HG02973 (cell line): ENCODE data around the gene SPAG8.

Experiments
- ATAC-seq: cut with Tn5 transposase; IDR thresholded peaks from one replicate; pipeline ENCODE4 v1.9.1; 2021; ENCODE audit warnings: moderate library complexity; ENCODE audit not compliant: unreplicated experiment

Gene SPAG8

DNA sequence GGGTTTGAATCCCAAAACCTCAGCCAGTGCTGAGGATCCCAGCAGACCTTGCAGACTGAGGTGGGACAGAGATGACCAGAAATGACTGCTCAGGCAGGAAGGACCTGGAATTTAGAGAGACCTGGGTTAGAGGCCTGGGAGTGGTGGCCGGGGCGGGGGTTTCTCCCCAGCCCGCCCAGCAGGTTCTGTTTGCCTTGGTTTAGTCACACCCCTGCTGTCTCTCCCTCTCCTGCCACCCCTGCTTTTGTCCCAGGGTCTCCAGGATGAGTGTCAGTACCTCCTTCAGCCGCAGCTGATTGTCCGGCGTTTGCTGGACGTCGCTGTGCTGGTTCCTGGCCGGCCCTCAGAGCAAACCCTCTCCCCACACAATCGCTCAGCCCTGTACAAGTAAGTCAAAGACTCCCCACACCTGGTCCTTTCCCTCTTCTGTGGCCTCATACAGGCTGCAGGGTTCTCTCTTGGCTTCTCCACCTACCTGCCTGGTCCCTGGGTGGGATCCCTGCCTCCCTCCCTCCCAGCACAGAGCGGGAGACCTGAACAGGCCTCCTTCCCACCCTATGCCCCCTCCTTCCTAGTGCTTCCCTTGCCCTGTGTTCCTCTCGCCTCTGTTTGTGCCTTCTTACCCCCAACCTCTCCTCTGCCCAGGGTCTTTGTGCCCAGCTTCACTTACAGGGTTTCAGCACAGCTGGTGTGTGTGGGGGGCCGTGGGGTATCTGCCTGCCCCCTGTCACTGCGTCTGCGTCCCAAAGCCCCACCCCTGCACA is 29.0 kb upstream of the SPAG8 start:
- ATAC-seq, result no peak

DNA sequence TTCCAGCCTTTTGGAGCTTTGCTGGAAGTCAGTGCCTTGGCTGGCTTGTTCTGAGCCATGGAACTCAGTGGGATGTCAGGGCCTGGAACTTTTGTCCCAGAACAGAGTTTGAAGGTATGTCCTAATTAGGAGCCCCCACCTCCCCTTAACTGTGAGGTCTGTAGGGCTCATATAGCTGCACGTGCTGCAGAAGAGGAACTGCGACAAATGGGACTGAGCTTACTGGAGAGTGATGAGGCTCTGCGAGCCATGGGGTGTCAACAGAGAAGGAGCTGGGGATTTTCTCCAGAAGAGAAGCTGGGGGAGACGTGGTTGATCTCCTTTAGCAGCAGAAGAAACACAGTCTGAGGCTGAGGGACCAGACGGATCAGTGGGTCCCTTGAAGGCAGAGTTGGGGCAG is 27.9 kb upstream of the SPAG8 start:
- ATAC-seq, result no peak

DNA sequence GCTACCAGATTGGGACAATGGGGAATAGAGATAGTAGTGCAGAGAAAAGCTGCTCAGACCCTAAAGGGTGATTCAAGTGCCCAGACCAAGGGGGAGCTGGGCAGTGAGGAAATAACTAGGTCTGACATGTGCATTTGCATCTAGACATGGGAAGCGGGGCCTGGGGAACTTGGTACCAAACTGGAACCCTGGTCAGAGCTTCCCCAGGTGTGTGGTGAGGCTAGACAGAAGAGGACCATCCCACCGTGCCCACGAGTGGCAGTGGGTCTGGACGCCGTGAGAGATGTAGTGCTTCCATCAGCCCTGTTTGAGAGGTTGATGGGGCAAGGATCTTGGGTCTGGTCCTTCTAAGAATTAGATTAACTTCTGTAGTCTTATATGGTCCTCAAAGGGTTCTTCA is 24.5 kb upstream of the SPAG8 start:
- ATAC-seq, result no peak

DNA sequence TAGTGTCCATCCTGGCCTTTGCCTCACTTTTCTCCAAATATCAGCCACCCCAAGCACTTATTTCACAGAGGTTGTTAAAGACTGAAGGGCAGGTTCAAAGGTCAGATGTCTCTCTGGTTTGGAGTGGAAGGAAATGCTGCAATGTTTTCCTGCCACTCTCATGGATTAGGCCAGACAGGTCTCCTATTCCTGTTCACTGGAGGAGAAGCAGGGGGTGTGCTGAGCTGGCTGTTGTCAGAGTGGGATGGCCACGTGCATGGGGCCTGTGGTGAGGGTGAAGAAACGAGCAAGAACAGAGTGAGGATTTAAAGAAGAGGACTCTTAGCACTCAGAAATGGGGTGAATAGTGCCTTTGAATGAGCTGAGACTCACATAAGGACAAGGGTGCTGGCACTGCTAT is 23.7 kb upstream of the SPAG8 start:
- no peak for ATAC-seq

DNA sequence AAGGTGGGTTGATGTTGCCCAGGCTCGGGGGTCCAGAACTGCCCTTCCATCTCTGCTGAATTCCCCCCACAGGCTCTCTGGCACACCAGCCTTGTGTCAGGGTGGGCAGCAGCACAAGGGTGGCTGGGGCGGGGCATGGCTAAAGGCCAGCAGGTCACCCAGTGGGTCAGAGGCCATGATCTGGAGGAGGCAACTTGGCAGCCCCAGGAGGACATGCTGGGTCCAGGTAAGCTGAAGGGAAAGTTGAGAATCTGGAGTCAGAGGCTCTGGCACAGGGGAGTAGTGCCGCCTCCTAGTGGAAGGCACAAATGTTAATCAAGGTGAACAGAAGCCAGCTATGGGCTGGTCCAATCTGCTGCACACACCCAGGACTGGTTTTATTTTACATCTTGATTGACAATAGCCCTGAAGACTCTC is 23.2 kb upstream of the SPAG8 start:
- no peak for ATAC-seq

GRCh38 chr9:35834260-35835215 is 22.5 kb upstream of the SPAG8 start:
- ATAC-seq, result no peak

DNA sequence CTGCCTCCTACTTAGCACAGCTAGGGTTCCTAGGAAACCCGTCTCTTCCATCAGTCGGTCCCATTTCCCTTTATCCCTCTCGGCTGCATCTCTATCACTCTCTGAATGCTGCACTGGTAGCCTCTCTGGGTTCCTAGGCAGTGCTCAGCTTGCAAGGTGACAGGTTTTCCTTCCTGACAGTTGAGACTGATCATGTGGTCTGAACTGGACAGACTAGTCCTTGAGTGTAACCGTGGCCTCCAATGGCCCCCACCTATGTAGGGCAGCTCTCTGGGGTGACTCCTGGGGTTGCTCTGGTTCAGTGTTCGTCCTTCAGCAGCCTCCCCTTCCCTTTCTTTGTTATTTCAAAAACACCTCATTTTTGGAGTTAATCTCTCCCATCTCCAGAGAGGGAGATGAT is 20.8 kb upstream of the SPAG8 start:
- no peak for ATAC-seq

GRCh38 chr9:35831040-35831439 is 19.0 kb upstream of the SPAG8 start:
- no peak for ATAC-seq

DNA sequence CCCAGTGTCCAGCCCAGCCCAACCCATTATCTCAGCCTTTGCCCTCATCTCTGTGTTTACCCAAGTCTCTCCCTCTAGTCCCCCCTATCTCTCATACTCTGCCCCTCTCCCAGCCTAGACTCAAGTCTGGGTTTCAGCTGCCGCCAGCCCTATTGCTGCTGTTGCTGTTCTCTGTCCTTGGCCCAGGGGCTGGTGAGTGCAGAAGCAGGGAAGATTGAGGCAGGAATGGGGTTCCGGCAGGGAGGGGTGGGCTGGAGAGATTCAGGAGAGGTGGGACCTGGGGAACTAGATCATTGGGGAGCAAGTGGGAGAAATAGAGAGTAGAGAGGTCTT is 17.7 kb upstream of the SPAG8 start:
- ATAC-seq, result no peak

DNA sequence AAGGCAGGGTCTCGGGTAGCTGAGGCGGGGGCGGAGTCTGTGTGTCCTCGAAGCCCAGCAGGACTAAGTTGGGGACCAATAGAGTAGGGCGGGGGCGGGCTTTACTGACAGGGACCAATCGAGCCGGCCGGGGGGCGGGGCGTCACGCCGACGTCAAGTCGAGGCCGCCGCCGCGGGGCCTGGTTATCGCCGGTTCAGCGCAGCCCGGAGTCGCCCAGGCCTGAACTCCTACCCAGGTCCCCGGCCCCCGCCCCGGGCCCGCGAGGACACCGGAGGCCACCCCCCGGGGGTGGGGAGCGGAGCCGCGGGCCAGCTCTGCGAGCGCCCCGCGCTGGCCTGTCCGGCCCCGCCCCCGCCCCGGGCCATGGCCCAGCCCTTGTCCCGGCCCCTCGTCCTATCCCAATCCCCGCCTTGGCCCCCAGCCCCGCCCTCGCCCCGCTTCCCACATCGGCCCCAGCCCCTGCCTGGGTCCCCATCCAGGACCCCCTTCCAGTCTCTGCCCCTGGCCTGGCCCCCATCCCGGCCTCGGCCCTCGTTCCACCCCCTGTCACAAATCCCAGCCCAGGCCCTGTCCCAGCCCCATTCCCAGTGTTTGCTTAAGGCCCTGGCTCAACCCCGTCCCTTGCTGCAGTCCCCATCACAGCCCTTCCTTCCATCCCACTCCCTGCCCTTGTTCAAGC is 17.2 kb upstream of the SPAG8 start, which contains the start of gene TMEM8B:
TSS of gene TMEM8B (plus strand) at position 145 of the 680 bp plus-strand sequence. CDS start at position 365, 220 bp downstream.
- peak; percentile 62 for ATAC-seq

DNA sequence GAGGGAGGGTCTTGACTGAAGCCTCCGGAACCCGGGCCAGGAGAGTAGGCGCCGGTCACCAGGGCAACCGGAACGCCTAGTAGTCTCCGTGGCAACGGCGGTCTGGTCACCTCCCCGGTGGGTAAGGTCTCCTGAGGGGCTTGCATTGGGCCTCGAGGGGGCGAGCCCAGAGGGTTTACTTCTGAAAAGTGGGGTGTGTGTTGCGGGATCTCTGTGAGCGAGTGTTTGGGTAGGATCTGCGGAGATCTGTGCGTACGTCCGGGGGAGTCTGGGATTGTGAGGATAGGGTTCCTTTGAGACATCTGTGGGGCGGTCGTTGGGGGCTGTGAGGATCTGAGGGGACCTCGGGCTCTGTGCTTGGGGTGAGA is 16.6 kb upstream of the SPAG8 start, which contains the start of gene FAM221B:
TSS of gene FAM221B (minus strand) at position 17 of the 368 bp plus-strand sequence. CDS start 2,571 bp downstream, outside the sequence.
- peak; percentile 11 for ATAC-seq

- no peak for ATAC-seq
Observed at GRCh38 chr9:35827486-35827885, 15.4 kb upstream of the SPAG8 start.

- no peak for ATAC-seq
Observed at GRCh38 chr9:35826071-35826701, 14.1 kb upstream of the SPAG8 start.

GRCh38 chr9:35822926-35823325 is 10.9 kb upstream of the SPAG8 start:
- no peak for ATAC-seq

- ATAC-seq, result no peak
Observed at GRCh38 chr9:35820076-35820475, 8.0 kb upstream of the SPAG8 start.

GRCh38 chr9:35818341-35818740 is 6.3 kb upstream of the SPAG8 start:
- no peak for ATAC-seq

- ATAC-seq, result no peak
Observed at GRCh38 chr9:35816708-35817107, 4.6 kb upstream of the SPAG8 start.

GRCh38 chr9:35814841-35815543 is 2.9 kb upstream of the SPAG8 start, which contains the start of gene HINT2:
TSS of gene HINT2 (minus strand) at chr9:35815042. CDS start at chr9:35814979, 63 bp downstream.
- ATAC-seq, result peak; percentile 65

- peak; percentile 22 for ATAC-seq
Observed at GRCh38 chr9:35814106-35814840, 2.2 kb upstream of the SPAG8 start.
